ENCODE data around the gene MAGI2.
A peak's percentile ranks its signal among the peaks of the same experiment; 100 is the strongest.

Gene MAGI2

DNA sequence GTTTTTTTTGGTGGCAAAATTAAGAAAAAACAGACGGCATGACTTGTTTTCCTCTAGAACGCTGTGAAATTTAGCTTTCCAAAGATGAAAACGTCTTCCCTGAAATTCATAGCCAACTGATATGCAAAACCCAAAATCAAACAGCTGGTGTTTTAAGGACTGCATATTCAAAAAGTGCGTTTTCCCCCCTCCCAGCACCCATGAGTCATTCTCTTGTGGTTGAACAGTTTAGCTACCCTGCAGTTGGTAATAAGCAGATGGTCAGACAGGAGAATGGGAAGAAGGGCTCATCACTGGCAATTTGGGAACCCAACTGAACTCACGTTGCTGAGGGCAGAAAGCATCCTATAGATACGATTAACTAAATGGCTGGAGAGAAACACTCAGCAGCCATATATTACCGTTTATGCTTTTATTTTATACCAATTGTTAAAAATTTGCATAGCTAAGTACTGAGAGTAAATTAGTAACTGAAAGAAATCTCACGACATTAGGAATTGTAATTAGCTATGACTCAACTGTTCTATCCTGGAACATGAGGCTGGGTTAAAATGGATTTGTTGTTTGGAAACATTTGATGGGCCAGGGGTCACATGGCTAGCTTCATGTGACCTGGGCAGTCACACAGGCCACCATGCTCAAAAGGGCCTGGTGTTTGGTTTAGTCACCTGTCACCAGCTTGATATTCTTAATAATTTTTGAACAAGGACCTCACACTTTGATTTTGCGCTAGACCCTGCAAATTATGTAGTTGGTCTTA lies 1311.8 kb downstream of the MAGI2 start:
- WGBS, result 42% methylated on average over 7 of the region's 9 CpGs
- H2BK5ac ChIP-seq (ENCODE audit: low read depth, low read length, poor library complexity, severe bottlenecking), result no peak overlapping the region
- no peak overlapping the region for H2AK5ac ChIP-seq (ENCODE audit: low read length, severe bottlenecking)
- no peak overlapping the region for H3K4me3 ChIP-seq (ENCODE audit: insufficient read depth in 1 of 2, low read depth in 1 of 2, low read length in 2 of 2)
- no peak overlapping the region for H2BK120ac ChIP-seq (ENCODE audit: low read depth, low read length)
- no peak overlapping the region for H2BK12ac ChIP-seq (ENCODE audit: low read length in 2 of 2)
- no peak overlapping the region for H4K8ac ChIP-seq (ENCODE audit: low read length)
- no peaks in the 10 kb centered on the region for H3K79me1 ChIP-seq (replicated peaks; ENCODE audit: low read length, poor library complexity, severe bottlenecking)
- peak overlapping the region in 1 of 2 experiments; percentile 41 for H3K4ac ChIP-seq (ENCODE audit: low read depth in 1 of 2, low read length in 2 of 2)
- no peak overlapping the region for H3K9ac ChIP-seq (ENCODE audit: low read length)
- H2BK15ac ChIP-seq (ENCODE audit: low read depth, poor library complexity, severe bottlenecking), result no peak overlapping the region
- no peaks in the 10 kb centered on the region for H3K9me3 ChIP-seq (ENCODE audit: control insufficient read depth, low read length)
- H3K27me3 ChIP-seq (ENCODE audit: control insufficient read depth in 1 of 2, insufficient read depth in 1 of 2, low read length in 2 of 2), result no peaks in the 10 kb centered on the region
- DNase-seq, result peak; percentile 83
- H3K14ac ChIP-seq (ENCODE audit: low read length in 2 of 2), result no peak overlapping the region
- no peak overlapping the region for H3K23ac ChIP-seq (ENCODE audit: low read length in 2 of 2)
- H4K91ac ChIP-seq (ENCODE audit: low read length), result no peak overlapping the region
- no peaks in the 10 kb centered on the region for H3K36me3 ChIP-seq (ENCODE audit: control insufficient read depth in 1 of 2, insufficient read depth in 2 of 2, low read depth in 1 of 2, low read length in 2 of 2)
- no peak overlapping the region for H2AFZ ChIP-seq (ENCODE audit: low read depth, low read length)
- H3K4me2 ChIP-seq (ENCODE audit: low read length, poor library complexity, severe bottlenecking), result no peak overlapping the region
- peak overlapping the region in 1 of 2 experiments; percentile 56 for H3K18ac ChIP-seq (ENCODE audit: low read depth in 1 of 2, low read length in 2 of 2)
- H3K4me1 ChIP-seq (ENCODE audit: control insufficient read depth, insufficient read depth, low read depth, low read length), result no peaks in the 10 kb centered on the region
- H3K27ac ChIP-seq (ENCODE audit: low read length, poor library complexity, severe bottlenecking), result no peak overlapping the region

- Histone ChIP-seq H4K8ac (ENCODE audit: low read length) (no peak overlapping the region), H3K4ac (ENCODE audit: low read depth in 1 of 2, low read length in 2 of 2) (peak overlapping the region in 1 of 2 experiments; percentile 47), H2BK120ac (ENCODE audit: low read depth, low read length) (no peak overlapping the region), H3K9ac (ENCODE audit: low read length) (no peak overlapping the region), H3K23ac (ENCODE audit: low read length in 2 of 2) (no peak overlapping the region), H3K18ac (ENCODE audit: low read depth in 1 of 2, low read length in 2 of 2) (no peak overlapping the region), H3K14ac (ENCODE audit: low read length in 2 of 2) (no peak overlapping the region), H4K91ac (ENCODE audit: low read length) (no peak overlapping the region), H3K4me3 (ENCODE audit: insufficient read depth in 1 of 2, low read depth in 1 of 2, low read length in 2 of 2) (no peak overlapping the region), H3K79me1 (replicated peaks; ENCODE audit: low read length, poor library complexity, severe bottlenecking) (no peaks in the 10 kb centered on the region), H3K4me1 (ENCODE audit: control insufficient read depth, insufficient read depth, low read depth, low read length) (no peaks in the 10 kb centered on the region), H3K9me3 (ENCODE audit: control insufficient read depth, low read length) (no peaks in the 10 kb centered on the region), H3K4me2 (ENCODE audit: low read length, poor library complexity, severe bottlenecking) (no peak overlapping the region), H2BK12ac (ENCODE audit: low read length in 2 of 2) (no peak overlapping the region), H2BK15ac (ENCODE audit: low read depth, poor library complexity, severe bottlenecking) (no peak overlapping the region), H3K27me3 (ENCODE audit: control insufficient read depth in 1 of 2, insufficient read depth in 1 of 2, low read length in 2 of 2) (no peaks in the 10 kb centered on the region), H2AFZ (ENCODE audit: low read depth, low read length) (no peak overlapping the region), H3K36me3 (ENCODE audit: control insufficient read depth in 1 of 2, insufficient read depth in 2 of 2, low read depth in 1 of 2, low read length in 2 of 2) (no peaks in the 10 kb centered on the region), H3K27ac (ENCODE audit: low read length, poor library complexity, severe bottlenecking) (no peak overlapping the region), H2BK5ac (ENCODE audit: low read depth, low read length, poor library complexity, severe bottlenecking) (no peak overlapping the region), H2AK5ac (ENCODE audit: low read length, severe bottlenecking) (no peak overlapping the region)
- 8% methylated on average over 2 of the region's 2 CpGs for WGBS
- DNase-seq, result peak; percentile 71
Measured at GRCh38 chr7:78140109-78140508, 1313.4 kb downstream of the MAGI2 start.

DNA sequence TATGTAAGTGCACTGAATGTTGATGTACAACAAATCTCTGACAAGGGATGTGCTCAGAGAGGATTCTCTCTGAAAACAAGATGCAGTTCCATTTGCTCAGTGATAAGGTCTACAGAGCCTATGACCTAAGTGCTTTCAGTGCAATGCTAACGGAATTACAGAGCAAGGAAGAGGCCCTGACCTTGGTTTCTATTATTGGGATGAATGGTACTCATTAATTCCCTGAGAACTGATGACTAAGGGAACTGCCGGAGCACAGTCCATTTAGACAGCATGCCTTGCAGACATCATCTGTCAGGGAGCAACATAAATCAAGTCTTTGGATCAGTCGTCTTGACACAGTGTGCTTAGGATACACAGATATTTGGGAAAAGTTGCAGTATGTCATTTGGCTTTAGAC lies 1314.1 kb downstream of the MAGI2 start:
- no peak overlapping the region for H2BK12ac ChIP-seq (ENCODE audit: low read length in 2 of 2)
- no peak overlapping the region for H3K4me2 ChIP-seq (ENCODE audit: low read length, poor library complexity, severe bottlenecking)
- H3K9ac ChIP-seq (ENCODE audit: low read length), result no peak overlapping the region
- no peaks in the 10 kb centered on the region for H3K36me3 ChIP-seq (ENCODE audit: control insufficient read depth in 1 of 2, insufficient read depth in 2 of 2, low read depth in 1 of 2, low read length in 2 of 2)
- H2AK5ac ChIP-seq (ENCODE audit: low read length, severe bottlenecking), result no peak overlapping the region
- H3K9me3 ChIP-seq (ENCODE audit: control insufficient read depth, low read length), result no peaks in the 10 kb centered on the region
- no peak overlapping the region for H2BK5ac ChIP-seq (ENCODE audit: low read depth, low read length, poor library complexity, severe bottlenecking)
- DNase-seq, result peak; percentile 89
- H3K18ac ChIP-seq (ENCODE audit: low read depth in 1 of 2, low read length in 2 of 2), result no peak overlapping the region
- no peaks in the 10 kb centered on the region for H3K27me3 ChIP-seq (ENCODE audit: control insufficient read depth in 1 of 2, insufficient read depth in 1 of 2, low read length in 2 of 2)
- no peak overlapping the region for H3K14ac ChIP-seq (ENCODE audit: low read length in 2 of 2)
- H3K23ac ChIP-seq (ENCODE audit: low read length in 2 of 2), result no peak overlapping the region
- H3K4me3 ChIP-seq (ENCODE audit: insufficient read depth in 1 of 2, low read depth in 1 of 2, low read length in 2 of 2), result no peak overlapping the region
- no peak overlapping the region for H4K8ac ChIP-seq (ENCODE audit: low read length)
- no peak overlapping the region for H2AFZ ChIP-seq (ENCODE audit: low read depth, low read length)
- H3K79me1 ChIP-seq (replicated peaks; ENCODE audit: low read length, poor library complexity, severe bottlenecking), result no peaks in the 10 kb centered on the region
- no peak overlapping the region for H2BK120ac ChIP-seq (ENCODE audit: low read depth, low read length)
- H4K91ac ChIP-seq (ENCODE audit: low read length), result no peak overlapping the region
- WGBS, result under 1% methylated on average over 3 of the region's 3 CpGs
- no peak overlapping the region for H3K27ac ChIP-seq (ENCODE audit: low read length, poor library complexity, severe bottlenecking)
- no peaks in the 10 kb centered on the region for H3K4me1 ChIP-seq (ENCODE audit: control insufficient read depth, insufficient read depth, low read depth, low read length)
- no peak overlapping the region for H3K4ac ChIP-seq (ENCODE audit: low read depth in 1 of 2, low read length in 2 of 2)
- no peak overlapping the region for H2BK15ac ChIP-seq (ENCODE audit: low read depth, poor library complexity, severe bottlenecking)

DNA sequence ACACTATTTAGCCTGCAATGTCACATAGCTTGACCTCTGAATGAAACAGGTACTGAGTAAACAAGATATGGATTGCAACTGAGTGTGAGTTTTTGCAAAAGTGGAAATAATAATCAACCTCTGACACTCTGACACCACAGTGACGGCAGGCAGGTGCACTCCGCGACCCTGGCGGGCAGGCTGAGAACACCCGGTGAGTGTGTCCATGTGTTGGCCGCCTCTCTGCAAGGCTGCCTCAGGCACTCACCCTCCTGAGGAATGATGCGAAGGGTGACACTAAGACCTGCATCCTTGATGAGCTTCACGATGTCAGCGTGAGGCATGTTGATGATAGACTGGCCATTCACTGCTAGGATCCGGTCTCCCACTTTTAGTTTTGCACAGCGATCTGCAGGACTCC lies 1318.7 kb downstream of the MAGI2 start:
- no peak overlapping the region for H3K4me3 ChIP-seq (ENCODE audit: insufficient read depth in 1 of 2, low read depth in 1 of 2, low read length in 2 of 2)
- no peak overlapping the region for H3K4me2 ChIP-seq (ENCODE audit: low read length, poor library complexity, severe bottlenecking)
- no peaks in the 10 kb centered on the region for H3K4me1 ChIP-seq (ENCODE audit: control insufficient read depth, insufficient read depth, low read depth, low read length)
- H3K14ac ChIP-seq (ENCODE audit: low read length in 2 of 2), result no peak overlapping the region
- H3K27me3 ChIP-seq (ENCODE audit: control insufficient read depth in 1 of 2, insufficient read depth in 1 of 2, low read length in 2 of 2), result no peaks in the 10 kb centered on the region
- no peak overlapping the region for H2BK5ac ChIP-seq (ENCODE audit: low read depth, low read length, poor library complexity, severe bottlenecking)
- no peak overlapping the region for H3K27ac ChIP-seq (ENCODE audit: low read length, poor library complexity, severe bottlenecking)
- WGBS, result 78% methylated on average over 11 of the region's 11 CpGs
- H4K8ac ChIP-seq (ENCODE audit: low read length), result no peak overlapping the region
- H3K9me3 ChIP-seq (ENCODE audit: control insufficient read depth, low read length), result no peaks in the 10 kb centered on the region
- H4K91ac ChIP-seq (ENCODE audit: low read length), result no peak overlapping the region
- H2AK5ac ChIP-seq (ENCODE audit: low read length, severe bottlenecking), result no peak overlapping the region
- no peak overlapping the region for H2BK120ac ChIP-seq (ENCODE audit: low read depth, low read length)
- no peak overlapping the region for H2AFZ ChIP-seq (ENCODE audit: low read depth, low read length)
- no peak for DNase-seq
- no peaks in the 10 kb centered on the region for H3K79me1 ChIP-seq (replicated peaks; ENCODE audit: low read length, poor library complexity, severe bottlenecking)
- H3K18ac ChIP-seq (ENCODE audit: low read depth in 1 of 2, low read length in 2 of 2), result peak overlapping the region in 1 of 2 experiments; percentile 72
- no peaks in the 10 kb centered on the region for H3K36me3 ChIP-seq (ENCODE audit: control insufficient read depth in 1 of 2, insufficient read depth in 2 of 2, low read depth in 1 of 2, low read length in 2 of 2)
- H2BK15ac ChIP-seq (ENCODE audit: low read depth, poor library complexity, severe bottlenecking), result no peak overlapping the region
- no peak overlapping the region for H3K23ac ChIP-seq (ENCODE audit: low read length in 2 of 2)
- no peak overlapping the region for H3K9ac ChIP-seq (ENCODE audit: low read length)
- peak overlapping the region in 1 of 2 experiments; percentile 50 for H2BK12ac ChIP-seq (ENCODE audit: low read length in 2 of 2)
- H3K4ac ChIP-seq (ENCODE audit: low read depth in 1 of 2, low read length in 2 of 2), result peak overlapping the region in 1 of 2 experiments; percentile 88
